DMS 273 treated with DMSO at 0.1 percent for 48 hours (cell line): Measurements from ENCODE around the gene GLS.
"Not testable (repeated sequence)": the region's sequence is repeated elsewhere in the genome, so short reads cannot be mapped to it uniquely, and the experiment has no call there.

Experiments
- DNase-seq: peaks from one replicate; lab custom pipeline; 2025; lab: John Stamatoyannopoulos, UW

GLS gene

DNA sequence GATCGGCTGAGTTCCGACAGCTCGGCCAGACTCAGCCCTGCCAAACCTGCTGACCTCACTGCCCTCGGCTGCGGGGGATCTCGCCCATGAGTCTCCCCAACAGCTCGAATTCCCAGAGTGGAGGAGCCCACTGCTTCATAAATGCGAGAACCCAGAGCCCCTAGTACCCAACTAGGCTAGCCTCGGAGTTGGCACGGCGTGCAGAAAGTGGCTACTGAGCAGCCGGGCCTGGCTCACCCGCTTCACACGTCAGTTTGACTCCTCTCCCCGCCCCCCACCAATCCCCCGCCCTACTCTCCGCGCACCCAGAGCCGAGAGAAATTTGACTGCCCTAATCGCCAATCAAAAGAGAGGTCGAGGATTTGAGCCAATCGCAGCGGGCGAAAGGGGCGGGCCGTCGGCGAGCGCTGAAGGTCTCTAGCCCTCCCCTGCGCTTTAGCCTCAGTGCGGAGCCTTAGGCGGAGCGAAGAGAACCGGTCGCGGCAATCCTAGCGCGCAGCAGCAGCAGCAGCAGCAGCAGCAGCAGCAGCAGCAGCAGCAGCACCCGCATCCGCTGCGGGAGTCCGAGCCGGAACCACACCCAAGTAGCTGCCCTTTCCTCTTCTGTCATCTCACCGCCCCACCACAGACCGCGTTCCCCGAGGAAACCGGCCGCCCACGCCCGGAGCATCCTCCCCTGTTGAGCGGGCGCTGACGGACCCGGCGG, at the start of gene GLS:
GLS (plus strand) TSS at position 444 of the 706 bp plus-strand sequence. CDS start 264 bp downstream, outside the sequence.
- DNase-seq: peak; percentile 91

GRCh38 chr2:190831941-190832340, 48.7 kb upstream of the GLS start:
- DNase-seq: no peak

GRCh38 chr2:190834890-190835208, 45.8 kb upstream of the GLS start:
- DNase-seq: no peak

DNA sequence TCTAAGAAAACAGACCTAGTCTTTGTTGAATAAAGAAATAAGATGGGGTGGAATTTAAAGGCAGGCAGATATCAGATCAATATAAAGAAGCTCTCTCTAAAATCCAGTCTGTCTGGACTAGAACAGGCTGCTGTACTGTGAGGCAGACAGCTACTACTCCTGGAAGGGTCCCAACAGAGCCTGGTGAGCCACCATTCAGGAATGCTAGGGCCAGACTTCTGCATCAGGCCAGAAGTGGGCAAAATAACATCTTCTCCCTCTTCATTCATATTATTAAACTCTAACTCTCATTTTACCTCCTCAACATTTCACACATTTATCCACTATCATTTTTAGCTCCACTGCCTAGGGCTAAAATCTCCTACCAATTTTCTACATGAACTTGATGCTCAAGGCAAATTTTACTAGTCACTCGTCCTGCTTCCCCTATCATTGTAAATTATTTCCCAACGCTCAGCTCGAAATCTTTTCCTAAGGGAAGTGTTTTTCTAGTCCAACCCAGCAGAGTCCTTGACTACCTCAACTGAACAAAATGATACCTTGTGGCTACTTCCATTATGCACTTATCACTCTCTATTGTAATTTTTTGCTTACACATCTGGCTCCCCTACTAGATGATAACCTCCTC, 45.2 kb upstream of the GLS start:
- DNase-seq: no peak

DNA sequence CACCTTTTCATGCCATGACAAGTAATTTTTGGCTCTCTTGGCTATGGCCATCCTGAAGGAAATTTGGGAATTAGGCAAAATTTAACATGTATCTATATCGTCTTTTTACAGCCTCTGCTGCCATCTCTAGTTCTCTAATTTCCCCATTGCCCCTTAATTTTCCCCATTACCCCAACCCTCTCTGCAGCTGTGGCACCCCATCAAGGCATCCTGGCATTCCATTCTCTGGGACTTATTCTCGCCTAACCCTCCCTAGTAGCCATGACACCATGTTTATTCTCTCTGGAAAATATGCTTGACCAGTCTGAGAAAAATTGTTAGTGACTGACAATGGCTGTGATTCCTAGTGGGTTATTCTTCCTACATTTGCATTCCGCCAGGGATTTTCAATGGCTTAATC, 43.9 kb upstream of the GLS start:
- DNase-seq: no peak

GRCh38 chr2:190837420-190837819, 43.2 kb upstream of the GLS start:
- DNase-seq: no peak

DNA sequence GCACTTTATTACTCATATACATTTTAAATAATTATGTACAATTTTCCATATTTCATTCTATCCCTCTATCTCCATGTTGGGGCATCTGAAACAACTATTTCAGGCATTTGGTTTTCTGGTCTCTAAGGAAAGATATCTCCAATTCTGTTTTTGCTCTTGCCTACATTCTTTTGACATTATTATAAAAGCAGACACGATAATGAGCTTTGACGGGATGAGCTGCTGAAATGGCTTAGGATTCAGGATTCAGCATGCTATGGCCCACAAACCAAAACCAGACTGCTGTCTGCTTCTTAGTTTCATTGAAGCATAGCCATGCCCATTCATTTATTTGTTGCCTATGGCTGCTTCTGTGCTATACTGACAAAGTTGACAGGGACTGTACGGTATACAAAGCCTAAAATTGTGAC, 42.7 kb upstream of the GLS start:
- DNase-seq: no peak

DNA sequence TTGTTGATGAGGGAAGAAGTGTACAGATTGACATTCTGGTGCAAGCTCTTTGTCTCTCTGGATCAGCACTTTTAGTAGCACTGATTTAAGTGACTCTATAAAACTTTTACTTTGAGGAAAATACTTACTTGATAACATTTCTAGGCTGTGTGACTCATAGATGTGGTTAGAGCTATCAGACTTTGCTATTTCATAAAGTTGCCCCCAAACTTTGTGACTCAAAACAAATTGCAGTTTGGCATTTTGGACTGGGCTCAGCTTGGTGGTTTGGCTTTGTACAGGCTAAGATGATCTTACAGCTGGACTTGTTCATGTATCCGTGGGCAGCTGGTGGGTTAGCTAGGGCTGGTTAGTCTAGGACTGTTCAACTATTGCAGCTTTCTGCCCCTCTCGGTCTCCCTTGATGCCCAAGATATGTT, 42.1 kb upstream of the GLS start:
- DNase-seq: no peak

DNA sequence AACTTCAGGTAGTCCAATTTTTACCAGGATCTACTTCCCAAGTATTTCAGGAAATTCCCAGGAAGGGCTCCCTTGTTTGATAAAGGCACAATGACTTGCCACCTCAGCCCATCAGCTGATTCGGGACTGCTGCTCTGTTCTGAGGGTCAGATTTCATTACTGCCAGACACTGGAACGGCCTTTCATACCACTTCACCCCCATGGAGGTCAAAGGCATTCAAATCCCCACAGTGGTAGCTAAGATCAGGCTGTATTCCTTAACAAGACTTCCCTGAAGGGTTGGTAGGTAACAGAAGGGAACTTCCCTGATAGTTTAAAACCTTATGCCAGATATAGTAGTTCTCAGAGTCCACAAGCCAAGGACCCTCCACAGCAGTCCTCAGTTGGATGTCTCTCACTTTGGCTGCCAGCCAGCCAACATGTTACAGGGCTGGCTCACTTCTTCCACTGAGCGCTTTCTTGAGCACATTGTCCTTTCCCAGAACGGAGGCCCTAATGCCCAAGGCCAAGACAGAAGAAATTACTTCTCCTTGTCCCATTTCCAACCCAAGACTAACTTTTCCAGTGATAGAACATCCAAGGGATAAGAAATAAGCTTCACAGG, 40.0 kb upstream of the GLS start:
- DNase-seq: no peak

DNA sequence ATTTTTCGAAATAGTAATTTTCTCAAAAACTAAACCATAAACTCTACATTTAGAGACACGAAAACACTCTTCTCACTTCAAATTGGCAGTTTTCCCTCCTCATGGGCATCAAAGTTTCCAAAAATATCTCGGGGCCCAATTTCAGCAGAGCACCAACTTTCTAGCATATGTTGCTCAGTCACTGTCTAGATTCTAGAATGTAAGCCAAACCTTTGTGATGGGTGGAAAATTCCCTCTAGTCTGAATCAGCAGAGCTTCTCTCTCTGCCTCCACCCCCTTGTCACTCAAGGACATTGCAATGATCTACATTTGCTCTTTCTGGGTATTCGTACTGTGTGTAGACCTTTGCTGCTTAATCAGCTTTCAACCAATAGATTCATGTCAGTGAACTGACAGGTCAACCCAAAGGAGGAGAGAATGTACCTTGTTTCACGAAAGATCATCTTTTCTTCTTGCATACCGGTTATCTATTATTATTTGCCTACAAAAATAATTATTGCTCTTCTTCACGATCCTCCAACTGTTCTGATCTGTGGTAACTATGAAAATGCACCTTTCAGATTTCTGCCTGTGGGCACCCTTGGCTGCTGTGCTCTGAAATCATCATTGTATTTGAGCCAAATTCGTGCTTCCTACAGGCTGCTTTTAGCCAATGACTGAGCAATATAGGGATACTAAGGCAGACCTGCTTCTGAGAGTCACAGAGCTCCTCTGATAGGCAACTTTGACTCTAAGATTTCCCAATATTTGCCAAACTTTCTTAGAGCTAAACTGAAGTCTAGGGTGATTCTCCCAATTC, 38.7 kb upstream of the GLS start:
- DNase-seq: no peak

GRCh38 chr2:190842606-190843104, 38.0 kb upstream of the GLS start:
- no peak for DNase-seq

GRCh38 chr2:190843890-190844699, 36.5 kb upstream of the GLS start:
- DNase-seq: no peak

- no peak for DNase-seq
These were observed 35.8 kb upstream of the GLS start for GRCh38 chr2:190844700-190845401.

DNA sequence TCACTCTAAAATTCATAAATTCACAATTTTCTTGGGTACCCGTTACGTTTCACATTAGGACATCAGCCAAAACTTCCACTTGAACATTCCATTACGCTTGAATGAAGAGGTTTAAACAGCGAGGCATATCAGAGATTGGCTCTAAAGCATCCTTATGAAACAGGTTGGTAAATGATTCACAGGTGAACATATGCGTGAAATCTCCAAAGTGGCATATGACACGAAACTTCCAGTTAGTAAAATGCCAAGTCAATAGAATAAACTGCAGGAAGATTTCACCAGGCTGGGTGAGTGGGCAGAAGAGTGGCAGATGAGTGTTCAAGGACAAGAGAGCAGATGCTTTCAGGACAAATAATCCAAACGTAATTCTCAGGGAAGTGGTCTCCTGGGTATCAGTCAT, 33.9 kb upstream of the GLS start:
- DNase-seq: no peak

- no peak for DNase-seq
These were observed 33.0 kb upstream of the GLS start for GRCh38 chr2:190847504-190848081.

DNA sequence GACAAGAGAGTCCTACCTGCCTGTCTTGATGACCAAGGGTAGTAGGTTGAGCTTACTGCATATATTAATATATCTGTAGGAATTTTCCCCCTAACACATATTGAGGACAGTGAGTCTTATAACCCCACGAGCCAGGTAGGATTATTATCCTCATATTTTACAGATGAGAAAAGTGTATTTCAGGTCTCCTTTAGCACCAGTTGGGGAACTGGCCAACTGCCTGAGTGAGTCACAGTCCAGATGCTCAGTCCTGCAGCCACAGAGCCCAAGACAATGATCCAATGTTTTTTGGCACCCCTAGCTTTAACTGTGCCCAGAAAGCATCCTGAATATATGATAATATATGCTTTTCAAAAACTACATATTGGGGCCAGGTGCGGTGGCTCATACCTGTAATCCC, 30.8 kb upstream of the GLS start:
- DNase-seq: no peak

- DNase-seq: not testable (repeated sequence)
These were observed 27.6 kb upstream of the GLS start for GRCh38 chr2:190853022-190853421.

GRCh38 chr2:190853531-190854383, 26.9 kb upstream of the GLS start:
- no peak for DNase-seq

- DNase-seq: no peak
These were observed 25.9 kb upstream of the GLS start for GRCh38 chr2:190854726-190855125.

- no peak for DNase-seq
These were observed 25.4 kb upstream of the GLS start for GRCh38 chr2:190855245-190855644.
